ENCODE results near the gene AMDHD2. TPM values are rescaled to one million over a fixed set of nuclear protein-coding genes. Genes with fewer than 3 reads are reported as not detected.

AMDHD2 gene
- total and polyA plus RNA-seq, 2 of the 8 experiments (the other 6 are each of a cell fraction or from before 2014, with no cell fraction given): 43.0 to 54.6 TPM

GRCh38 chr16:2474877-2475412 lies 45.2 kb upstream of the AMDHD2 start, which contains the start of gene TBC1D24:
TBC1D24 (plus strand) TSS chr16:2475127; CDS start chr16:2496149, 21,022 bp downstream.
- Histone ChIP-seq H2BK20ac (ENCODE audit: low read length) (no peak within 1 kb of the TSS), H3K18ac (ENCODE audit: extremely low read depth, low read length) (peak within 1 kb of the TSS; percentile 95), H4K20me1 (replicated peaks in 1 of 2; ENCODE audit: control insufficient read depth in 1 of 2, insufficient read depth in 2 of 2, low read length in 2 of 2) (peaks cover 7 to 21% of the 10 kb centered on the region in 2 experiments), H3K4me1 (replicated peaks in 1 of 4; ENCODE audit: control insufficient read depth in 3 of 4, insufficient read depth in 4 of 4, low read length in 3 of 4) (peaks cover 0 to 30% (median 14%) of the 10 kb centered on the region in 4 experiments; a peak in 6 of 7 replicates), H3K79me1 (ENCODE audit: low read depth, low read length) (peaks cover 14% of the 10 kb centered on the region; the same call in 1 of the 2 replicates), H3K4me3 (ENCODE audit: extremely low read depth in 1 of 4, insufficient read depth in 2 of 4, low read depth in 3 of 4, low read length in 4 of 4) (peak within 1 kb of the TSS; percentile 61 to 93 (median 72)), H4K91ac (replicated peaks; ENCODE audit: insufficient read length, low read length) (peak within 1 kb of the TSS; percentile 73), H3K23me2 (ENCODE audit: low read depth, low read length) (peaks cover 20% of the 10 kb centered on the region; the same call in 1 of the 2 replicates), H3K23ac (ENCODE audit: insufficient read length) (no peak within 1 kb of the TSS), H3K27me3 (replicated peaks in 1 of 4; ENCODE audit: control insufficient read depth in 3 of 4, extremely low read depth in 1 of 4, insufficient read depth in 3 of 4, low read length in 3 of 4) (peaks cover 20 to 55% (median 43%) of the 10 kb centered on the region in 4 experiments), H4K8ac (ENCODE audit: extremely low read depth, insufficient read depth, low read length) (peak within 1 kb of the TSS; percentile 72), H3K9me3 (ENCODE audit: insufficient read depth in 2 of 2, low read depth in 1 of 2, low read length in 1 of 2) (no peaks in the 10 kb centered on the region), H2BK5ac (ENCODE audit: low read depth, low read length) (no peak within 1 kb of the TSS; the same call in 1 of the 2 replicates), H3K79me2 (ENCODE audit: control insufficient read depth in 1 of 2, insufficient read depth in 2 of 2, low read length in 2 of 2) (peaks cover 0 to 2% of the 10 kb centered on the region in 2 experiments; a peak in 1 of 4 replicates), H3K56ac (replicated peaks; ENCODE audit: insufficient read length, low read depth, low read length) (peak within 1 kb of the TSS; percentile 36), H2BK12ac (ENCODE audit: low read depth, low read length) (no peak within 1 kb of the TSS), H2AFZ (ENCODE audit: low read length) (peak within 1 kb of the TSS; percentile 11; the same call in 1 of the 2 replicates), H3K14ac (ENCODE audit: insufficient read length) (no peak within 1 kb of the TSS), H3K36me3 (ENCODE audit: control insufficient read depth in 2 of 4, insufficient read depth in 4 of 4, low read length in 3 of 4) (no peaks in the 10 kb centered on the region), H4K5ac (ENCODE audit: insufficient read length, low read depth, low read length) (peak within 1 kb of the TSS; percentile 26), H3K27ac (ENCODE audit: low read depth, low read length) (no peak within 1 kb of the TSS), H3K4me2 (ENCODE audit: insufficient read depth in 1 of 2, low read depth in 2 of 2, low read length in 2 of 2) (peak within 1 kb of the TSS; percentile 83 to 92), H2AK5ac (ENCODE audit: low read depth, low read length) (no peak within 1 kb of the TSS), H2BK120ac (replicated peaks; ENCODE audit: low read depth, low read length) (no peak within 1 kb of the TSS), H2BK15ac (ENCODE audit: low read length) (peak within 1 kb of the TSS; percentile 46; the same call in 1 of the 2 replicates), H3K9ac (replicated peaks in 1 of 4; ENCODE audit: extremely low read depth in 1 of 4, low read depth in 3 of 4, low read length in 3 of 4) (peak within 1 kb of the TSS in 1 of 4 experiments; percentile 48; a peak in 3 of 7 replicates), H3K4ac (replicated peaks; ENCODE audit: insufficient read length, low read depth, low read length) (peak within 1 kb of the TSS; percentile 89)
- FAIRE-seq: no peak
- peak in 1 of 2 experiments; percentile 90 for DNase-seq (ENCODE audit: low read depth in 1 of 2, low spot score in 2 of 2)
- 1% methylated on average over 22 of the region's 77 CpGs; no CpG with 5 or more reads in 1 of the 2 experiments for WGBS, 2 experiments (ENCODE audit: extremely low coverage in 1 of 2, insufficient coverage in 1 of 2, insufficient read length in 1 of 2, insufficient replicate concordance in 2 of 2, low coverage in 1 of 2, low lambda C conversion rate in 2 of 2, missing lambda C conversion rate in 1 of 2)
- CTCF ChIA-PET (ENCODE audit: partially characterized antibody): interaction anchor here (1.2 to 1.7 kb wide), 6 partner anchors 8 to 196 kb away, joined by 4 to 8 read pairs (median 6); no protein-coding TSS in a partner anchor
- POLR2A ChIA-PET (ENCODE audit: partially characterized antibody): interaction anchor here (0.8 to 3.5 kb wide), 6 partner anchors 16 to 204 kb away, joined by 3 to 20 read pairs (median 4); partner anchors contain the start of genes CEMP1 and TEDC2
- TF ChIP-seq TAF1 (IDR thresholded peaks at IDR 0.05; ENCODE audit: low read depth, low read length) (0 out of 2 replicates have a peak, but pooled peaks have one; percentile 32), TBP (IDR thresholded peaks at IDR 0.05; ENCODE audit: low read depth, low read length) (no peak), TAF7 (optimal IDR thresholded peaks at IDR 0.05; ENCODE audit: borderline replicate concordance, low read depth, low read length) (no peak), NRF1 (IDR thresholded peaks at IDR 0.05; ENCODE audit: low read depth, low read length) (peak; percentile 73)

Data from H1 (cell line).